HL-60 (cell line): Measurements from ENCODE around the gene GPD1L.

Experiments used
- DNase-seq, 2 experiments: peaks; one replicate each; pipeline ENCODE4 v3.0.0-alpha.2; 2010 to 2020; ENCODE audit warnings: low read depth in 1 of 2, low spot score in 1 of 2
- H3K27ac ChIP-seq: fragments of 250-450 bp; sonication (Bioruptor Pico); replicated peaks from 2 replicates; pipeline ENCODE4 v1.5.1; 2020; ENCODE audit warnings: mild to moderate bottlenecking, moderate library complexity
- H3K27me3 ChIP-seq: fragments of 250-450 bp; sonication (Bioruptor Pico); 2 replicates; pipeline ENCODE4 v1.5.1; 2021; ENCODE audit warnings: mild to moderate bottlenecking, moderate library complexity; ENCODE audit not compliant: insufficient read depth, poor library complexity, severe bottlenecking
- H3K4me3 ChIP-seq: replicated peaks from 2 replicates; pipeline ENCODE4 v1.5.1; 2011; ENCODE audit warnings: mild to moderate bottlenecking, control low read depth, low read length; ENCODE audit not compliant: insufficient read depth
- GABPA ChIP-seq: IDR thresholded peaks from 2 replicates; pipeline ENCODE4 v1.6.1; 2012; ENCODE audit warnings: low read depth
- POLR2AphosphoS5 ChIP-seq: IDR thresholded peaks from 2 replicates; pipeline ENCODE4 v1.6.1; 2012; ENCODE audit warnings: low read depth
- REST ChIP-seq: IDR thresholded peaks from 2 replicates; pipeline ENCODE4 v1.6.1; 2012; ENCODE audit warnings: low read depth; ENCODE audit not compliant: insufficient replicate concordance
- SPI1 ChIP-seq: IDR thresholded peaks from 2 replicates; pipeline ENCODE4 v1.6.1; 2012; ENCODE audit warnings: low read depth, mild to moderate bottlenecking, borderline replicate concordance
- TF ChIP-seq, protein P1 (sequence below): IDR thresholded peaks from one replicate; pipeline ENCODE4 v1.5.1; 2011; ENCODE audit warnings: low read length, control low read depth, inconsistent platforms; ENCODE audit not compliant: insufficient read depth

Gene GPD1L

GRCh38 chr3:32076566-32076965 is 29.9 kb upstream of the GPD1L start:
- no peak overlapping the region for H3K4me3 ChIP-seq
- no peak overlapping the region for H3K27ac ChIP-seq
- TF ChIP-seq REST, result no peak
- TF ChIP-seq POLR2AphosphoS5, result no peak
- TF ChIP-seq, protein P1, sequence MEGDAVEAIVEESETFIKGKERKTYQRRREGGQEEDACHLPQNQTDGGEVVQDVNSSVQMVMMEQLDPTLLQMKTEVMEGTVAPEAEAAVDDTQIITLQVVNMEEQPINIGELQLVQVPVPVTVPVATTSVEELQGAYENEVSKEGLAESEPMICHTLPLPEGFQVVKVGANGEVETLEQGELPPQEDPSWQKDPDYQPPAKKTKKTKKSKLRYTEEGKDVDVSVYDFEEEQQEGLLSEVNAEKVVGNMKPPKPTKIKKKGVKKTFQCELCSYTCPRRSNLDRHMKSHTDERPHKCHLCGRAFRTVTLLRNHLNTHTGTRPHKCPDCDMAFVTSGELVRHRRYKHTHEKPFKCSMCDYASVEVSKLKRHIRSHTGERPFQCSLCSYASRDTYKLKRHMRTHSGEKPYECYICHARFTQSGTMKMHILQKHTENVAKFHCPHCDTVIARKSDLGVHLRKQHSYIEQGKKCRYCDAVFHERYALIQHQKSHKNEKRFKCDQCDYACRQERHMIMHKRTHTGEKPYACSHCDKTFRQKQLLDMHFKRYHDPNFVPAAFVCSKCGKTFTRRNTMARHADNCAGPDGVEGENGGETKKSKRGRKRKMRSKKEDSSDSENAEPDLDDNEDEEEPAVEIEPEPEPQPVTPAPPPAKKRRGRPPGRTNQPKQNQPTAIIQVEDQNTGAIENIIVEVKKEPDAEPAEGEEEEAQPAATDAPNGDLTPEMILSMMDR, result no peak
- no peak for TF ChIP-seq GABPA
- TF ChIP-seq SPI1, result no peak
- DNase-seq, result no peak
- no peaks in the 10 kb centered on the region for H3K27me3 ChIP-seq

- Histone ChIP-seq H3K27me3 (no peaks in the 10 kb centered on the region), H3K4me3 (no peak overlapping the region), H3K27ac (no peak overlapping the region)
- no peak for DNase-seq
- no peak for TF ChIP-seq SPI1
- TF ChIP-seq GABPA, result no peak
- TF ChIP-seq, protein P1, result no peak
- no peak for TF ChIP-seq POLR2AphosphoS5
- no peak for TF ChIP-seq REST
Observed at GRCh38 chr3:32077260-32078084, 28.9 kb upstream of the GPD1L start.

- H3K27me3 ChIP-seq, result no peaks in the 10 kb centered on the region
Observed at GRCh38 chr3:32078085-32078634, 28.3 kb upstream of the GPD1L start.

More at GRCh38 chr3:32078085-32078634, 28.3 kb upstream of the GPD1L start:
- H3K4me3 ChIP-seq, result no peak overlapping the region
- no peak for TF ChIP-seq POLR2AphosphoS5
- no peak for TF ChIP-seq SPI1
- TF ChIP-seq, protein P1, result no peak
- no peak for TF ChIP-seq REST
- no peak for TF ChIP-seq GABPA
- no peak for DNase-seq
- no peak overlapping the region for H3K27ac ChIP-seq
